ENCODE measurements around the gene STMN3.
A peak's percentile ranks its signal among the peaks of the same experiment; 100 is the strongest.
"Not testable (repeated sequence)": the region's sequence is repeated elsewhere in the genome, so short reads cannot be mapped to it uniquely, and the experiment has no call there.

Gene STMN3

GRCh38 chr20:63653974-63654668 is 897 bp upstream of the STMN3 start:
- DNase-seq: no peak

GRCh38 chr20:63652192-63652980 is 838 bp downstream of the STMN3 start:
- DNase-seq: no peak

- DNase-seq: no peak
These were observed 1.4 kb downstream of the STMN3 start for GRCh38 chr20:63651942-63652191.

- DNase-seq: not testable (repeated sequence)
These were observed 2.7 kb downstream of the STMN3 start for GRCh38 chr20:63650486-63650885.

GRCh38 chr20:63648895-63649589 is 4.2 kb downstream of the STMN3 start:
- no peak for DNase-seq

- no peak for DNase-seq
These were observed 5.0 kb downstream of the STMN3 start for GRCh38 chr20:63648190-63648589.

GRCh38 chr20:63645218-63645617 is 8.0 kb downstream of the STMN3 start:
- no peak for DNase-seq

GRCh38 chr20:63643946-63644345 is 9.3 kb downstream of the STMN3 start:
- DNase-seq: no peak

GRCh38 chr20:63643499-63643898 is 9.7 kb downstream of the STMN3 start:
- no peak for DNase-seq

- no peak for DNase-seq
These were observed 10.5 kb downstream of the STMN3 start for GRCh38 chr20:63642527-63643247.

GRCh38 chr20:63641792-63642523 is 11.3 kb downstream of the STMN3 start:
- peak; percentile 79 for DNase-seq

GRCh38 chr20:63641146-63641791 is 12.0 kb downstream of the STMN3 start:
- DNase-seq: no peak

GRCh38 chr20:63640686-63641085 is 12.5 kb downstream of the STMN3 start:
- DNase-seq: not testable (repeated sequence)

GRCh38 chr20:63640086-63640485 is 13.1 kb downstream of the STMN3 start:
- no peak for DNase-seq

GRCh38 chr20:63639093-63639975 is 13.9 kb downstream of the STMN3 start:
- no peak for DNase-seq

- DNase-seq: no peak
These were observed 16.2 kb downstream of the STMN3 start for GRCh38 chr20:63636752-63637628.

- no peak for DNase-seq
These were observed 17.6 kb downstream of the STMN3 start for GRCh38 chr20:63635431-63636141.

- DNase-seq: no peak
These were observed 19.5 kb downstream of the STMN3 start for GRCh38 chr20:63633732-63634131.

GRCh38 chr20:63631426-63631825 is 21.8 kb downstream of the STMN3 start:
- not testable (repeated sequence) for DNase-seq

All from NCI-H2029 treated with DMSO at 0.1 percent for 48 hours (cell line).